NCI-H748 (cell line): ENCODE data around the gene PREP.
"Not testable (repeated sequence)": the region's sequence is repeated elsewhere in the genome, so short reads cannot be mapped to it uniquely, and the experiment has no call there.

ENCODE experiments used
- DNase-seq: peaks from one replicate; lab custom pipeline; 2025; ENCODE audit not compliant: unreplicated experiment; lab: John Stamatoyannopoulos, UW

PREP gene

GRCh38 chr6:105345506-105345905 lies 57.4 kb downstream of the PREP start:
- no peak for DNase-seq

- no peak for DNase-seq
Measured at GRCh38 chr6:105344881-105345370, 58.0 kb downstream of the PREP start.

GRCh38 chr6:105338350-105338983 lies 64.4 kb downstream of the PREP start:
- not testable (repeated sequence) for DNase-seq

GRCh38 chr6:105336986-105337385 lies 65.9 kb downstream of the PREP start:
- no peak for DNase-seq

- DNase-seq: no peak
Measured at GRCh38 chr6:105332576-105332975, 70.3 kb downstream of the PREP start.

GRCh38 chr6:105331927-105332326 lies 71.0 kb downstream of the PREP start:
- DNase-seq: no peak

- no peak for DNase-seq
Measured at GRCh38 chr6:105330913-105331312, 72.0 kb downstream of the PREP start.

GRCh38 chr6:105330364-105330763 lies 72.5 kb downstream of the PREP start:
- DNase-seq: no peak

GRCh38 chr6:105326833-105327770 lies 75.8 kb downstream of the PREP start:
- DNase-seq: peak; percentile 70

- peak; percentile 83 for DNase-seq
Measured at GRCh38 chr6:105326216-105326615, 76.7 kb downstream of the PREP start.

- DNase-seq: peak; percentile 29
Measured at GRCh38 chr6:105324386-105324950, 78.4 kb downstream of the PREP start.

- no peak for DNase-seq
Measured at GRCh38 chr6:105322499-105323225, 80.2 kb downstream of the PREP start.

GRCh38 chr6:105321728-105322127 lies 81.2 kb downstream of the PREP start:
- DNase-seq: no peak

- DNase-seq: peak; percentile 7
Measured at GRCh38 chr6:105321207-105321606, 81.7 kb downstream of the PREP start.

GRCh38 chr6:105320765-105321164 lies 82.1 kb downstream of the PREP start:
- DNase-seq: peak; percentile 78

GRCh38 chr6:105320271-105320670 lies 82.6 kb downstream of the PREP start:
- DNase-seq: no peak

GRCh38 chr6:105319331-105319730 lies 83.6 kb downstream of the PREP start:
- DNase-seq: no peak

GRCh38 chr6:105318660-105319059 lies 84.2 kb downstream of the PREP start:
- DNase-seq: no peak

GRCh38 chr6:105317607-105318533 lies 85.0 kb downstream of the PREP start:
- DNase-seq: peak; percentile 45

GRCh38 chr6:105313211-105313610 lies 89.7 kb downstream of the PREP start:
- DNase-seq: peak; percentile 82
